Caco-2 (cell line): ENCODE measurements around the gene SLC12A3. TPM values are rescaled to one million over a fixed set of nuclear protein-coding genes. Genes with fewer than 3 reads are reported as not detected.

Experiments
- BruUV-seq: library from RNA; stranded (reverse); fragments of 400-500 nt; replicated peaks from 2 replicates; lab custom pipeline; 2021; lab: Mats Ljungman, UMichigan
- CTCF ChIA-PET: fragments of 300-600 bp; sonication (Branson Sonifier 250); formaldehyde crosslinking; loops from one replicate; lab custom pipeline; 2022; ENCODE audit warnings: antibody characterized with exemption; lab: Charles Lee
- POLR2A ChIA-PET: fragments of 300-600 bp; sonication (Branson Sonifier 250); formaldehyde crosslinking; loops from one replicate; lab custom pipeline; 2022; ENCODE audit warnings: antibody characterized with exemption; lab: Charles Lee
- DNase-seq, 2 experiments: peaks; one replicate each; pipeline versions ENCODE4 v3.0.0 to v3.0.0-alpha.2; 2020 to 2022
- H3K27me3 ChIP-seq: replicated peaks from 2 replicates; pipeline ENCODE4 v1.6.0; 2011; ENCODE audit warnings: low read length; ENCODE audit not compliant: control insufficient read depth, insufficient read depth
- H3K36me3 ChIP-seq: 2 replicates; pipeline ENCODE4 v1.5.1; 2011; ENCODE audit warnings: low read length; ENCODE audit not compliant: control insufficient read depth, insufficient read depth
- H3K4me1 ChIP-seq: fragments of 250-450 bp; sonication (Bioruptor Pico); 2 replicates; pipeline ENCODE4 v1.5.1; 2020; ENCODE audit warnings: mild to moderate bottlenecking
- H3K4me3 ChIP-seq: 2 replicates; pipeline ENCODE4 v1.5.1; 2011; ENCODE audit warnings: low read depth, mild to moderate bottlenecking, control low read depth, low read length
- H3K9me3 ChIP-seq: fragments of 250-450 bp; sonication (Bioruptor Pico); 2 replicates; pipeline ENCODE4 v1.5.1; 2020; ENCODE audit warnings: mild to moderate bottlenecking, moderate library complexity
- H3K27ac Mint-ChIP-seq: one replicate; pipeline ENCODE4 v1.8.0; 2022; ENCODE audit warnings: mixed read lengths; ENCODE audit not compliant: unreplicated experiment
- H3K27me3 Mint-ChIP-seq: one replicate; pipeline ENCODE4 v1.8.0; 2022; ENCODE audit warnings: mixed read lengths; ENCODE audit not compliant: insufficient read depth, unreplicated experiment
- H3K36me3 Mint-ChIP-seq: one replicate; pipeline ENCODE4 v1.8.0; 2022; ENCODE audit warnings: mild to moderate bottlenecking, mixed read lengths; ENCODE audit not compliant: insufficient read depth, unreplicated experiment
- H3K4me1 Mint-ChIP-seq: one replicate; pipeline ENCODE4 v1.8.0; 2022; ENCODE audit warnings: low read depth, mixed read lengths; ENCODE audit not compliant: unreplicated experiment
- H3K4me3 Mint-ChIP-seq: one replicate; pipeline ENCODE4 v1.8.0; 2022; ENCODE audit warnings: mild to moderate bottlenecking, moderate library complexity, mixed read lengths; ENCODE audit not compliant: unreplicated experiment
- H3K9me3 Mint-ChIP-seq: one replicate; pipeline ENCODE4 v1.8.0; 2022; ENCODE audit warnings: mixed read lengths; ENCODE audit not compliant: unreplicated experiment
- CTCF ChIP-seq, 2 experiments: fragments of 200-600 bp in 1 of 2; IDR thresholded peaks; 1 replicate in 1 of 2; 2 replicates in 1 of 2; pipeline versions ENCODE4 v1.5.1 to v1.8.0; 2011 to 2022; ENCODE audit warnings: antibody characterized with exemption in 1 of 2, control low read depth in 1 of 2, inconsistent platforms in 1 of 2, low read depth in 1 of 2, low read length in 1 of 2, mild to moderate bottlenecking in 1 of 2, moderate library complexity in 1 of 2; ENCODE audit not compliant: insufficient read depth in 1 of 2, severe bottlenecking in 1 of 2, unreplicated experiment in 1 of 2
- intact Hi-C: fragments of 100-400 bp; cut with micrococcal nuclease; formaldehyde crosslinking; loops from one replicate; pipeline ENCODE4 v1.10.0; 2022; ENCODE audit not compliant: unreplicated experiment
- total RNA-seq: library from RNA; stranded (reverse); gene quantifications from 2 replicates; pipeline ENCODE4 v1.2.3, GENCODE V29; 2022

The SLC12A3 gene
- total RNA-seq, 1 experiment from 2014 or later = 0.73 TPM

- Mint-ChIP-seq H3K36me3 (peaks cover 57% of the 10 kb centered on the region), H3K9me3 (no peaks in the 10 kb centered on the region), H3K4me1 (peaks cover 15% of the 10 kb centered on the region), H3K4me3 (peak overlapping the region; percentile 100), H3K27me3 (no peaks in the 10 kb centered on the region), H3K27ac (peak overlapping the region; percentile 99)
- no peaks in the 10 kb centered on the region for H3K9me3 ChIP-seq
- H3K4me1 ChIP-seq = peaks cover 28% of the 10 kb centered on the region
- DNase-seq = peak; percentile 50 to 69
- intact Hi-C loops = no loop called here
- POLR2A ChIA-PET = interaction anchor here (0.6 to 1.7 kb wide), 17 partner anchors 9 to 92 kb away, joined by 3 to 18 read pairs (median 5); no protein-coding TSS in a partner anchor
- CTCF ChIA-PET = interaction anchor here (0.6 to 1.7 kb wide), 7 partner anchors 9 to 414 kb away, joined by 3 to 9 read pairs (median 4); no protein-coding TSS in a partner anchor
- 0 out of 2 replicates have a peak, but pooled peaks cover 1% of the 10 kb centered on the region for H3K36me3 ChIP-seq
- no peak for TF ChIP-seq CTCF (IDR thresholded peaks at IDR 0.05; ENCODE audit: insufficient read depth in 1 of 2, low read depth in 1 of 2, low read length in 1 of 2, severe bottlenecking in 1 of 2, unreplicated experiment in 1 of 2)
- H3K27me3 ChIP-seq = no peaks in the 10 kb centered on the region
- TSS peak; percentile 97 for BruUV-seq
- peak overlapping the region; percentile 48 for H3K4me3 ChIP-seq
These were observed 66.4 kb downstream of the SLC12A3 start for GRCh38 chr16:56931271-56931891.

- Mint-ChIP-seq H3K9me3 (no peaks in the 10 kb centered on the region), H3K27ac (peak within 1 kb of the TSS; percentile 99), H3K36me3 (peaks cover 64% of the 10 kb centered on the region), H3K4me3 (peak within 1 kb of the TSS; percentile 100), H3K4me1 (peaks cover 18% of the 10 kb centered on the region), H3K27me3 (no peaks in the 10 kb centered on the region)
- intact Hi-C loops = loop anchor here (1.0 kb wide), 2 partner anchors 10 to 61 kb away; no protein-coding TSS in a partner anchor
- ChIA-PET CTCF (interaction anchor here (1.0 to 1.7 kb wide), 3 partner anchors 10 to 71 kb away, joined by 4 to 6 read pairs (median 4); no protein-coding TSS in a partner anchor), POLR2A (interaction anchor here (0.6 to 1.7 kb wide), 14 partner anchors 10 to 93 kb away, joined by 3 to 18 read pairs (median 4); no protein-coding TSS in a partner anchor)
- BruUV-seq = no TSS peak
- no peaks in the 10 kb centered on the region for H3K27me3 ChIP-seq
- peaks cover 28% of the 10 kb centered on the region for H3K4me1 ChIP-seq
- peaks cover 3% of the 10 kb centered on the region; the same call in 1 of the 2 replicates for H3K36me3 ChIP-seq
- H3K9me3 ChIP-seq = no peaks in the 10 kb centered on the region
- peak; percentile 6 to 20 for TF ChIP-seq CTCF (IDR thresholded peaks at IDR 0.05; ENCODE audit: insufficient read depth in 1 of 2, low read depth in 1 of 2, low read length in 1 of 2, severe bottlenecking in 1 of 2, unreplicated experiment in 1 of 2)
- peak; percentile 99 to 100 for DNase-seq
- peak within 1 kb of the TSS; percentile 81 for H3K4me3 ChIP-seq
These were observed 67.1 kb downstream of the SLC12A3 start, which contains the start of gene HERPUD1 for GRCh38 chr16:56931892-56932720. HERPUD1 (plus strand) TSS chr16:56932142; CDS start chr16:56932245, 103 bp downstream.
